Measurements from ENCODE around the gene RUNX3. TPM values are rescaled to one million over a fixed set of nuclear protein-coding genes. Genes with fewer than 3 reads are reported as not detected.

Gene RUNX3
- total RNA-seq, 2 experiments from 2014 or later, result 177 to 183 TPM

DNA sequence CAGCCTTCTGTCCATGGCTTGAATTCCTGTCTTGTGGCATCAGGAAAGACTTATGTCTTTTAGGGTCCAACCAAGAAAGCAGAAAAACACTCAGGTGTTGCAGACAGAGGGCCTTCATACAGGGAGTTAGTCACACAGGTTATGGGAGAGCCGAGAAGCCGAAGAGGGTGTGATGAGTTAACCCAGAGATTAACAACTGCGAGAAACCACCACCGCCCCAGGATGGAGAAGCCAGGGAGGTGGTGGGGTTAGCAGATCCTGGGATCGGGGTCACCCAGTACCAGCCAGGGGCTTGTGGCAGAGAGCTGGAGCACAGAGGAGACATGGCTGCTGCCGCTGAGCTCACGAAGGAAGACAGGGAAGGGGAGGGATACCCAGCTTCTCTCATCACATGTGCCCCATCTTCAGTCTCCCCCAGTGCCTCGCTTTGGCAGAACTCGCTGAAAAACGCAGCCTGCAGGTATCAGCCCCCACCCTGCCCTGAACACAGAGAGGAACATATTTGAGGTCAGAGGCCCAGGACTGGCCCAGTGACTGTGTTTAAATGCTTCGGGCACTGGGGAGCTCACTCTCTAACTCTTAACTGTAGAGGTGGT lies 58.7 kb downstream of the RUNX3 start:
- no peak for DNase-seq
- Mint-ChIP-seq H3K27ac (no peak overlapping the region), H3K4me3 (no peak overlapping the region), H3K9me3 (no peaks in the 10 kb centered on the region), H3K36me3 (ENCODE audit: low read depth) (no peaks in the 10 kb centered on the region), H3K4me1 (peaks cover 4% of the 10 kb centered on the region), H3K27me3 (peaks cover 31% of the 10 kb centered on the region)
- ChIA-PET POLR2A (interaction anchor here (0.6 kb wide), 1 partner anchor 344 kb away, joined by 3 read pairs; no protein-coding TSS in a partner anchor), CTCF (interaction anchor here (1.0 kb wide), 1 partner anchor 27 kb away, joined by 3 read pairs; no protein-coding TSS in a partner anchor)

DNA sequence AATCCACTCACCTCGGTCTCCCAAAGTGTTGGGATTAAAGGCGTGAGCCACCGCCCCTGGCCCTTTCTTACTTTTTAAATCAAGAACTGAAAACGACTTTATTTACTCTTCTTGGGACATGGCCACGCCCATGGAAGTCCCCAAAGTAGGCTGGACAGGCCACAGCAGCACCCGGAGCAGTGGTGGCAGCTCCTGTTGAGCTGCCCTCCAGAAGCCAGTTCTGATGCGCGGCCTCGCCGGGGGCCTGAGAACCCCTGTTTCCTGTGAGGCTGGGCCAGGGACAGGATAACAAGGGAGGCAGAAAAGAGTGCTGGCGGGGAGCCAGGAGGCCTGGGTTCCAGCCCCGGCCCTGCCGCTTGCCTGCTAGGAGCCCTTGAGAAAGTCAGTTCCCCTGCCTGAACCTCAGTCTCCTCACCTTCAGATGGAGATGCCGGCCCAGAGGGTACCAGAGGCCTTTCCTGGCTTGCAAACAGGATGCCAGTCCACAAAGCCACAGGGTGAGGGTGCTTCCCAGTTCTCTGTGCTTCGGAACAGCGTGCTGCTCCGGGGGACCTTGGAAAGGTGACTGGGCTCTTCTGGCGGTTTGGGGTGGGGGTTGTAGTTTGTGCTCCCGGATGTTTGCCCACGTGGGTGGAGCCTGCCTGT lies 59.4 kb downstream of the RUNX3 start:
- Mint-ChIP-seq H3K4me3 (no peak overlapping the region), H3K4me1 (peaks cover 4% of the 10 kb centered on the region), H3K27ac (no peak overlapping the region), H3K36me3 (ENCODE audit: low read depth) (no peaks in the 10 kb centered on the region), H3K27me3 (peaks cover 29% of the 10 kb centered on the region), H3K9me3 (no peaks in the 10 kb centered on the region)
- POLR2A ChIA-PET, result no interaction called here
- DNase-seq, result no peak
- CTCF ChIA-PET, result no interaction called here

DNA sequence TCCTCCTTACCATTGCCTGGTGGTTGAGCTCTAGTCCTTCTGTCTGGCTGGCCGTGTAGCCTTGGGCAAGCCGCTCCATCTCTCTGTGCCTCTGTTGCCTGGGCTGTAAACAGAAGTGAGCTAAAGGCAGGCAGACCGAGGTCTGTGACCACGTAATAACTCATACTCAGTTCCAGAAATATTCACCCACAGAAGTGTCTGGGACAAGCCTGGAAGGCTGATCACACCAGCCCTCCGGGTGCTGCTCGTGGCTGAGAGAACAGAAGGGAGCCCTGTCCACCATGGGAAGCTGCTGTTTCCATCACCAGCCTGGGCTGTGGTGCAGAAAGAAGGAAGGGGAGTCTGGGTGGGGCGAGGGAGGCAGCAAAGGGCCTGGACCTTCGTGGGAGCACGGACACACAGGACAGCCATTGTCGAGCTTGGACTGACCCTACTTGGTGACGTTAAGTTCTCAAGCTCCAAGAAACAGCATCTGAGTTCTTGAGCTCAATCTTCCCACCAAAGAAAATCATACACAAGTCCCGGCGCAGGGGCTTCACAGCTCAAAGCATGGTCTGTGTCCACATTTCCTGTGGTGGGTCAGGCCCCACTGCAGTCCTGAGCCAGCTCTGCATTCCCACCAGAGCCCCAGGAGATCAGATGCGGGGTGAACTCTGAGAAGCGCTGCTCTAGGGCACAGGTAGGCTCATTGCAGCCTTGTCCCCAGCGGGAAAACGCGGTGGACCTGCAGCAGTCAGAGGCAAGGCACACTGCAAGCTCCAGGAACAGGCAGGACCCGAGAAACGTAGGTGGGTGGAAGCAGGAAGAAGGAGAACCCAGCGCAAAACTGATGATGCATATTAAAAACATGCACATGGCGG lies 61.8 kb downstream of the RUNX3 start:
- CTCF ChIA-PET, result no interaction called here
- no peak for DNase-seq
- POLR2A ChIA-PET, result no interaction called here
- no peak overlapping the region for H3K27ac Mint-ChIP-seq
- H3K27me3 Mint-ChIP-seq, result peaks cover 37% of the 10 kb centered on the region
- no peak overlapping the region for H3K4me3 Mint-ChIP-seq
- no peaks in the 10 kb centered on the region for H3K9me3 Mint-ChIP-seq
- no peaks in the 10 kb centered on the region for H3K36me3 Mint-ChIP-seq (ENCODE audit: low read depth)
- peaks cover 4% of the 10 kb centered on the region for H3K4me1 Mint-ChIP-seq

DNA sequence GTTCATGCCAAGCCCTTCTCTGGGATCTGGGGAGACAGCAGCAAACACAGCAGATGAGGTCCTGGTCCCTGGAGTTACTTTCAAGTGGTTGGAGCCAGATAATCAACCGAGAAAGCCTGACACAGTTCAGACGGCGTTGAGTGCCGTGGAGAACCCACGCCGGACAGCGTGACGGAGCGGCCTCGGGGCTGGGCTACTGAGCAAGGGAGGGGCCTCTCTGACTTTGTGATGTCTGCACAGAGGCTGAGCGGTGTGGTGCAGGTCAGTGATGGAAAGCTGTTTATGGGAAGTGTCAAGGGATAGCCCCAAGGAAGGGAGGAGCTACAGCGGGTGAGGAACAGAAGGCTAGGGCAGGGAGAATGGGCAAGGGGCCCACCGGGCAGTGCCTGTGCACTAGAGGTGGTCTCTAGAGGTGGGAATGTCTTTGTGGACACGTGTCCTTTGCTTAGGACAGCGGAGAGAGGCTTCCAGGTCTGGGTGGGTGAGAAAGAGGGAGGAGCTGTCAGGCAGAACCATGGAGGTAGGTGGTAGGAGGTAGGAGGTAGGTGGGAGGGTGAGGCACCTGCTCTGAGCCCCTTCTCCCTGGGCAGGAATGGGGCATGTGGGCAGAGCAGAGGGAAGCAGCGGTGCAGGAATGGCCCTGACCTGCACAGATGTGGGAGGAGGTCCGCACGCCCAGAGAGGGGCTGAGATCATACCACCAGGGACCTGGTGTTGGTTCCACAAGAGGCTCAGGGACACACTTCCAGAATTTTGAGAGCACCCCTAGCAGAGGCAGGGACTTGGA lies 62.8 kb downstream of the RUNX3 start:
- CTCF ChIA-PET, result no interaction called here
- Mint-ChIP-seq H3K4me1 (peaks cover 4% of the 10 kb centered on the region), H3K36me3 (ENCODE audit: low read depth) (no peaks in the 10 kb centered on the region), H3K27ac (no peak overlapping the region), H3K4me3 (no peak overlapping the region), H3K9me3 (no peaks in the 10 kb centered on the region), H3K27me3 (peaks cover 42% of the 10 kb centered on the region)
- POLR2A ChIA-PET, result no interaction called here
- DNase-seq, result no peak

DNA sequence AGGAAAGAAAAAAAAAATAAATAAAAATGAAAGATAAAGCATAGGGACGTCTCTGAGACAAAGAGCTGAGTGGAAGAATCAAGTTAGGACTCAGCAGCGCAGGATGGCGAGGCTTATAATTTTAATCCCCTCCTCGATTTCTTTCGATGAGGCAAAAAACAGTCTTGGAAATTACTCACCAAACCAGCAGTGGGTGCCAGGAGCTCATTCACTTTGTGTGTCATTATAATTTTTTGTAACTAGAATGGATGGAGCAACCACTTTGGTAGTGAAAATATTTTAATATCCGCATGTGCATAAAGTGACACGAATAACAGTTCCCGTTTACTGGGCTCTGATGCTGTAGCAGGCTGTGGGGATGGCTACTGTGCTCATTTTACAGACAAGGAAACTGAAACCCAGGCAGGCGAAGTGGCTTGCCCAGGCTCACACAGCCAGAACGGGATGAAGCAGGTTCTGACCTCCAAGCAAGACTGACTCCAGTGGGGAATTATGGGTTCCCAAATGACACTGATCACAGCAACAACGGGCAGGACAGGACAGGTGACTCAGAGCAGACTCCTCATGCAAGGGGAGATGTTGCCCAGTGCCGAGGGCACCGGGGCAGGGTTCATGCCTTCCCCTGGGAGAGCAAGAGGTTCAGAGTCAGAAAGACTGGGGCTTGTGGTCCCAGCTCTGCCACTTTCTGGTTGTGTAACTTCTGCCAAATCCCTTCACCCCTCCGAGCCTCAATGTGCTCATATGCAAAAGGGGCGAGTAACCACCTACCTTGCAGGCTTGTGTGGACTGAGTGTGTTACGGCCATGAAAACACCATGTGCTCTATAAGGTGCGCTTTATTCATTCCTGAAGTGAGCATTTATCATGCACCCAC lies 63.6 kb downstream of the RUNX3 start:
- no peak overlapping the region for H3K27ac Mint-ChIP-seq
- no peak overlapping the region for H3K4me3 Mint-ChIP-seq
- no peak for DNase-seq
- CTCF ChIA-PET, result no interaction called here
- peaks cover 43% of the 10 kb centered on the region for H3K27me3 Mint-ChIP-seq
- POLR2A ChIA-PET, result no interaction called here
- H3K36me3 Mint-ChIP-seq (ENCODE audit: low read depth), result no peaks in the 10 kb centered on the region
- H3K4me1 Mint-ChIP-seq, result peaks cover 4% of the 10 kb centered on the region
- H3K9me3 Mint-ChIP-seq, result no peaks in the 10 kb centered on the region

DNA sequence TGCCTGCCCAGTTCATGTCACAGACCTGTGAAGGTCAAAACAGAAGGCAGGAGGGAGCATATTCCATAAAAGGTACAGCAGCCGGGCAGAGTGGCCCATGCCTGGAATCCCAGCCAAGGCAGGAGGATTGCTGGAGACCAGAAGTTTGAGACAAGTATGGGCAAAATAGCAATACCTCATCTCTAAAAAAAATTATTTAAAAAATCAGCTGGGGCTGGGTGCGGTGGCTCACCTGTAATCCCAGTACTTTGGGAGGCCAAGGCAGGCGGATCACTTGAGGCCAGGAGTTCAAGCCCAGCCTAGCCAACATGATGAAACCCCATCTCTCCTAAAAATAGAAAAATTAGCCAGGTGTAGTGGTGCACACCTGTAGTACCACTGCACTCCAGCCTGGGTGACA lies 64.5 kb downstream of the RUNX3 start:
- no peak overlapping the region for H3K4me3 Mint-ChIP-seq
- ChIA-PET CTCF (no interaction called here), POLR2A (no interaction called here)
- H3K27ac Mint-ChIP-seq, result no peak overlapping the region
- H3K9me3 Mint-ChIP-seq, result no peaks in the 10 kb centered on the region
- H3K4me1 Mint-ChIP-seq, result peaks cover 2% of the 10 kb centered on the region
- DNase-seq, result no peak
- H3K27me3 Mint-ChIP-seq, result peaks cover 40% of the 10 kb centered on the region
- no peaks in the 10 kb centered on the region for H3K36me3 Mint-ChIP-seq (ENCODE audit: low read depth)

DNA sequence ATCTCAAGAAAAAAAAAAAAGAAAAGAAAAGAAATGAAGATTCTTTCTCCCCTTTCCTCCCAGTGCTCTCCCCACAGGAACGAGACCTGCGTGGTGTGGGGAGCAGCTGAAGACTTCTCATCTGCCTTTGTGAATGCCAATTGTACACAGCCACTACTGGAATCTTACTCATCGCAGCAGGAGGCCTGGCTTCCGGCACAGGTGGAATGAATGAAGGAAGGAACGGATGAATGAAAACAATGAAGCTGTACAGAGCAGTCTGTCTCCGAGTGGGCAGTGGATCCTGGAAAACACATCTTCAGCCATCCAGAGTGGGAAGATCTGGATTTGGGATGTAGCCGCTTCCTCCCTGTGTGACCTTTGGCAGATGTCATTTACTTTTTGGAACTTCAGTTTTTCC lies 64.9 kb downstream of the RUNX3 start:
- Mint-ChIP-seq H3K27ac (no peak overlapping the region), H3K27me3 (peaks cover 40% of the 10 kb centered on the region), H3K4me3 (no peak overlapping the region), H3K9me3 (no peaks in the 10 kb centered on the region), H3K4me1 (no peaks in the 10 kb centered on the region), H3K36me3 (ENCODE audit: low read depth) (no peaks in the 10 kb centered on the region)
- ChIA-PET CTCF (no interaction called here), POLR2A (no interaction called here)
- DNase-seq, result no peak

DNA sequence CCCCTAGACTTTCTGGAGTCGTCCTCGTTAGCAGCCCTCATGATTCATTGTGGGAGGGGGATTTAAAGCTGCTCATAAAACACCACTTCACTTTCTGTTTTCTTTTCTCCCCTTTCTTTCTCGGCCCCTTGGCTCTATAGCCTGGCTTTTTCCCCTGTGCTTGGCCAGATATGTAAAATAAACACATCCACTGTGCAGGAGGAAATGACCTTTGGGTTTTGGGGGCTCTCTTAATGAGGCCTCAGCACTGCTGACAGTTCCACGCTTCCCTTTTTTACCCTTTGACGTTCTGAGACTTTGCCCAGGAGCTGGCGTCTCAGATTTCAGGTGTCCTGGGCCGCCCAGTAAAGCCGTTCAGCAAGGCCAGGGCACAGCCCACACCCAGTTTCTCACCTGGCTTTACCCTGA lies 65.7 kb downstream of the RUNX3 start:
- H3K27ac Mint-ChIP-seq, result no peak overlapping the region
- no peaks in the 10 kb centered on the region for H3K9me3 Mint-ChIP-seq
- no peak for DNase-seq

DNA sequence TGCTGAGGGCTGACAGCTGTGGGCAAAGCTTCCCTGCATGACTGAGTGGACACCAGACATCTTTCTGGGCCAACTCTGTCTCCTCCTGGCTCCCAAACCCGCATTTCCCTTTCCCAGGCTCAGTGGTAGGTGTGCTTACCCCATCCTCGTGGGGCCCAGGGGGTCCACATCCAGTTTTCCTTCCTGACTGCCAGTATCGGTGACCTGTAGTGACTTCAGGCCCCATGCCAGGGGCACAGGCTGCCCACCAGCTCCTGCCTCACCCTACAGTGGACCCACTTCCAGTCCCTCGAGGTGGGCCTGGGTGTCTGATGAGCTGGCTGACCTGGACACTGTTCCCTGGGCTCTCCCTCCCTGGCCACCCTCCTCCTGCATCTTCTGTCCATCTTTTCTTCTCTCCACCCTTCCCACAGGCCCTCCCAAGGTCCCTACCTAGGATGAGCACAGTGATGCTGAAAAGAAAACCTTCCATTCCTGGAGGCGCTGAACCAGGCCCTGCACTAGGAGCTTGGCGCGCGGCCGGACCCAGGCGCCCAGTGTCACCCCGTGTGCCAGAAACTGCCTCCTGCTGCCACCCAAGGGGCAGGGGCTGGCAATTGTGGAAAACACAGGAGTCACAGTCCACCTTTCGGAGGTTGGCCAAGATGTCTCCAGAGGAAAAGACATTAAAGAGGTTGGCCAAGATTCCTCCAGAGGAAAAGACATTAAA lies 67.1 kb downstream of the RUNX3 start:
- Mint-ChIP-seq H3K9me3 (no peaks in the 10 kb centered on the region), H3K36me3 (ENCODE audit: low read depth) (no peaks in the 10 kb centered on the region), H3K4me3 (no peak overlapping the region), H3K27me3 (peaks cover 37% of the 10 kb centered on the region), H3K27ac (no peak overlapping the region), H3K4me1 (peaks cover 1% of the 10 kb centered on the region)
- no peak for DNase-seq
- ChIA-PET POLR2A (no interaction called here), CTCF (interaction anchor here (0.8 kb wide), 1 partner anchor 15 kb away, joined by 3 read pairs; no protein-coding TSS in a partner anchor)

More for the DNA sequence above, 65.7 kb downstream of the RUNX3 start:
- ChIA-PET CTCF (no interaction called here), POLR2A (no interaction called here)
- no peaks in the 10 kb centered on the region for H3K36me3 Mint-ChIP-seq (ENCODE audit: low read depth)
- H3K27me3 Mint-ChIP-seq, result peaks cover 40% of the 10 kb centered on the region
- H3K4me1 Mint-ChIP-seq, result no peaks in the 10 kb centered on the region
- H3K4me3 Mint-ChIP-seq, result no peak overlapping the region

DNA sequence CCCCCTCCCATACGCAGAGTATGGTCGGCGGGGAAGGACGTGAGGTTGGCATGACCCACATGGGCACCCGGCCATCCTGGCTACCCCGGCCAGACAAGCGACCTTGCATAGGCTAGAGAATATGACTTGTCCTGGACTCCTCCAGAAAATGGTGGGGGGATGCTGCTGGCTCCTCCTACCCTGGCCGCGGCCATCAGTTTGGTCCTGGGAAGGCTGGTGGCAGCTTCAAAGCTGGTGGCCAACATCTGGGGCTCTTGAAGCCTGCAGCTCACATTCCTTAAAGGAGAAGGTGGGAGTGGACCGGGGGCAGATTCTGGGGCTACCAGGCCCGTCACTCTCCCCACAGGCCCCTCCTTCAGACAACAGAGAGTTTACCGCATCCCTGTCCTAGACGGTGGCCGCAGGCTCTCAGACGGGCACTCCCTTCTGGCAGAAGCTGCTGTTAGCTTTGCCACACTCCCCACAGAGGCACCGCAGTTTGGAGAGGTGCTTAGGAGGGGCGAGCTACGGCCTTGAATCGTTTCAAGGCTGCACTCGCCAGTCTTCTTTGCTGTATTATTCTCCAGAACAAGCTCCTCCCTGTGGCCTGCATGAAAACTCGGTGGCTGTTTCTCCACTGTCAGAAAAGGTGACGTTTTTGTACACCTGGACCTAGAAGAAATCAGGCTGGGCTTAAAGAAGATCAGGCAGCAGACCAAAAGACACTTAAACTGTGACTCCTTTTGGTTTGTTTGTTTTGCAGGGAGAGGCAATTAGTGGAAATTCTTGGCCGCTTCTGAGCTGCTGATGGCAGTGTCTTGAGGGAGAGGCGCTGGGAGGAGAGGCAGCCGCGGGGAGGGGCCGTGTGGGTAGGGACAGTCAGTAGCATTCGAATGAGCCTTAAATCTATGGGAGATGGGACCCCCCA lies 68.0 kb downstream of the RUNX3 start:
- Mint-ChIP-seq H3K4me3 (no peak overlapping the region), H3K4me1 (peaks cover 4% of the 10 kb centered on the region), H3K9me3 (no peaks in the 10 kb centered on the region), H3K27me3 (peaks cover 37% of the 10 kb centered on the region), H3K27ac (no peak overlapping the region), H3K36me3 (ENCODE audit: low read depth) (no peaks in the 10 kb centered on the region)
- ChIA-PET CTCF (interaction anchor here (0.8 kb wide), 1 partner anchor 14 kb away, joined by 3 read pairs; no protein-coding TSS in a partner anchor), POLR2A (no interaction called here)
- no peak for DNase-seq

DNA sequence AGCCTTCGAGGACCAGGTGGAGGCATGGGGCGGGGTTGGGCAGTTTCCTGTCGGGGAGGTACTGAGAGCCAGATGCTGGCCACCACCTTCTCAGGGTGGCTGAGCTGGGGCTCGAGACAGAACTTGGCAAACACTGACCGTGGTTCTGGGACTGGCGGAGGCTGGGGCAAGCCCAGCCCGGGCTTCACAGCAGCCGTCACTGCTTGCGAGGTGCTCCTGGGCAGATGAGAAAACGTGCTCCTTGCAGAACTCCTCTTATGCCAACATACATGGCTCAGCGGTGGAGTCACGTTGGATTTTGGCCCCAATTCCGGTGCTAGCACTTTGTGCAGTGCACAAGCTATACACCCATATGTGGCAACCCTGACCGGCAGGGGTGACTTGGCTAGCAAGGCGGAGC lies 69.2 kb downstream of the RUNX3 start:
- Mint-ChIP-seq H3K27me3 (peaks cover 33% of the 10 kb centered on the region), H3K27ac (no peak overlapping the region), H3K4me1 (peaks cover 7% of the 10 kb centered on the region), H3K4me3 (no peak overlapping the region), H3K36me3 (ENCODE audit: low read depth) (no peaks in the 10 kb centered on the region), H3K9me3 (no peaks in the 10 kb centered on the region)
- DNase-seq, result no peak
- ChIA-PET POLR2A (no interaction called here), CTCF (no interaction called here)

Measured in activated CD4-positive, alpha-beta memory T cell treated with anti-CD3 and anti-CD28 coated beads, Interleukin-2, amount 10 ng/mL, durations not matched to agents 7 days and 5 days (primary cell).